Keratinocyte (primary cell): ENCODE data around the gene PHACTR2. TPM values are rescaled to one million over a fixed set of nuclear protein-coding genes. Genes with fewer than 3 reads are reported as not detected.

Experiments
- DNase-seq: peaks from one replicate; pipeline ENCODE4 v3.0.0-alpha.2; 2011; ENCODE audit warnings: low read depth, missing footprints, low spot score
- FAIRE-seq: peaks from 2 replicates; lab custom pipeline; 2011; peaks lifted over from hg19 to GRCh38; lab: Jason Lieb, UNC
- H2AFZ ChIP-seq: 2 replicates; pipeline ENCODE4 v1.6.0; 2012; ENCODE audit warnings: low read length, control low read depth, inconsistent platforms; ENCODE audit not compliant: control insufficient read depth
- H3K27ac ChIP-seq: 2 replicates; pipeline ENCODE4 v1.5.1; 2011; ENCODE audit warnings: low read length; ENCODE audit not compliant: control insufficient read depth, insufficient read depth
- H3K27me3 ChIP-seq: 3 replicates; pipeline ENCODE4 v1.6.0; 2011; ENCODE audit warnings: low read length; ENCODE audit not compliant: control insufficient read depth, insufficient read depth; ENCODE audit errors: extremely low read depth
- H3K36me3 ChIP-seq, 2 experiments: 2 replicates in 1 of 2; 3 replicates in 1 of 2; pipeline ENCODE4 v1.5.1; 2011; ENCODE audit warnings: low read length in 2 of 2, mild to moderate bottlenecking in 1 of 2; ENCODE audit not compliant: control insufficient read depth in 2 of 2, insufficient read depth in 2 of 2; ENCODE audit errors: extremely low read depth in 1 of 2
- H3K4me1 ChIP-seq: 3 replicates; pipeline ENCODE4 v1.5.1; 2011; ENCODE audit warnings: low read length; ENCODE audit not compliant: control insufficient read depth, insufficient read depth; ENCODE audit errors: extremely low read depth
- H3K4me2 ChIP-seq: 3 replicates; pipeline ENCODE4 v1.6.0; 2011; ENCODE audit warnings: low read depth, low read length; ENCODE audit not compliant: control insufficient read depth, insufficient read depth; ENCODE audit errors: extremely low read depth
- H3K4me3 ChIP-seq, 3 experiments: fragments of 200-600 bp in 1 of 3; sonication (generic) in 1 of 3; 2 replicates in 2 of 3; 3 replicates in 1 of 3; pipeline ENCODE4 v1.5.1; 2011 to 2016; ENCODE audit warnings: low read length in 3 of 3, mild to moderate bottlenecking in 3 of 3, control low read depth in 2 of 3, inconsistent platforms in 1 of 3, low read depth in 1 of 3, mixed read lengths in 1 of 3, mixed run types in 1 of 3, moderate library complexity in 1 of 3; ENCODE audit not compliant: control insufficient read depth in 2 of 3, insufficient read depth in 2 of 3; ENCODE audit errors: extremely low read depth in 1 of 3
- H3K79me2 ChIP-seq: 2 replicates; pipeline ENCODE4 v1.6.0; 2012; ENCODE audit warnings: low read length; ENCODE audit not compliant: control insufficient read depth, insufficient read depth
- H3K9ac ChIP-seq: 3 replicates; pipeline ENCODE4 v1.6.0; 2011; ENCODE audit warnings: low read length; ENCODE audit not compliant: control insufficient read depth, insufficient read depth; ENCODE audit errors: extremely low read depth
- H3K9me1 ChIP-seq: 3 replicates; pipeline ENCODE4 v1.6.0; 2011; ENCODE audit warnings: low read length; ENCODE audit not compliant: control insufficient read depth, insufficient read depth; ENCODE audit errors: extremely low read depth
- H3K9me3 ChIP-seq: 2 replicates; pipeline ENCODE4 v1.5.1; 2012; ENCODE audit warnings: low read depth, low read length; ENCODE audit not compliant: control insufficient read depth
- H4K20me1 ChIP-seq: 3 replicates; pipeline ENCODE4 v1.6.0; 2011; ENCODE audit warnings: low read length; ENCODE audit not compliant: control insufficient read depth, insufficient read depth; ENCODE audit errors: extremely low read depth
- EZH2 ChIP-seq: IDR thresholded peaks from one replicate; pipeline ENCODE4 v1.6.1; 2012; ENCODE audit warnings: inconsistent platforms, mild to moderate bottlenecking, low read length, moderate library complexity
- dilution Hi-C: fragments of 300-500 bp; cut with MboI; formaldehyde crosslinking; loops from one replicate; pipeline ENCODE4 v1.7.0; 2020; ENCODE audit warnings: low sequenced_read_pairs; ENCODE audit not compliant: extremely low pct_ligation_motif_present
- polyA plus RNA-seq, 5 experiments: library from polyadenylated mRNA; depleted of rRNA in 3 of 5; stranded (reverse) in 3 of 5; stranded (forward) in 1 of 5; unstranded in 1 of 5; fragments of >200 nt; gene quantifications; 1 replicate in 1 of 5; 2 replicates in 3 of 5; 3 replicates in 1 of 5; pipeline versions ENCODE4 v1.2.1 to v1.2.3, GENCODE V29; 2011 to 2012; ENCODE audit warnings: missing spikeins in 2 of 5, low read depth in 1 of 5, low replicate concordance in 1 of 5
- TF ChIP-seq, protein P1 (sequence below), 3 experiments: IDR thresholded peaks in 1 of 3; conservative IDR thresholded peaks in 1 of 3; optimal IDR thresholded peaks in 1 of 3; 2 replicates in 2 of 3; 3 replicates in 1 of 3; pipeline versions ENCODE3 to v1.5.1; 2011; ENCODE audit warnings: low read length in 3 of 3, mild to moderate bottlenecking in 3 of 3, moderate library complexity in 2 of 3, control low read depth in 1 of 3, inconsistent platforms in 1 of 3; ENCODE audit not compliant: insufficient read depth in 2 of 3; ENCODE audit errors: extremely low read depth in 1 of 3

Gene PHACTR2
- polyA plus RNA-seq, 1 donor (not counting 4 experiments of a cell fraction or from before 2014, with no cell fraction given): 9.4 TPM

DNA sequence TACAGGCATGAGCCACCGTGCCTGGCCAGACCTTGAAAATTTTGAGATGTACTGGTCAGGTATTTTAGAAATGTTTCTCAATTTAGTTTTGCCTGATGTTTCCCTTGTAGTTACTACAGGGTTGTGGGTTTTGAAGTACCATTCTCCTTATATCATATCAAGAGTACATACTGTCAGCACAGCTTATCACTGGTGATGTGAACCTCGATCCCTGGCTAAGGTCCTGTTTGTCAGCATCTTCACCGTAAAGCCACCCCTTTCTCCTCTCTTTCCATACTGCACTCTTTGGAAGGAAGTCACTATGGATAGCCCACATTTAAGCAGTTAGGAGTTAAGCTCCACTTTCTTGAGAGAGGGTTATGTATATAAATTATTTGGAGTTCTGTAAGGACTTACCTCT is 27.8 kb downstream of the PHACTR2 start:
- Histone ChIP-seq H3K27me3 (no peaks in the 10 kb centered on the region), H2AFZ (no peak overlapping the region), H3K79me2 (peaks cover 12% of the 10 kb centered on the region), H3K9me1 (peaks cover 2% of the 10 kb centered on the region), H3K4me1 (no peaks in the 10 kb centered on the region), H3K27ac (no peak overlapping the region), H3K4me2 (no peak overlapping the region), H3K9me3 (no peaks in the 10 kb centered on the region), H3K36me3 (no peaks in the 10 kb centered on the region), H3K4me3 (no peak overlapping the region), H4K20me1 (peaks cover 8% of the 10 kb centered on the region), H3K9ac (no peak overlapping the region)
- DNase-seq (no peak), FAIRE-seq (no peak)
- dilution Hi-C loops: no loop called here
- TF ChIP-seq EZH2: no peak
- TF ChIP-seq, protein P1, sequence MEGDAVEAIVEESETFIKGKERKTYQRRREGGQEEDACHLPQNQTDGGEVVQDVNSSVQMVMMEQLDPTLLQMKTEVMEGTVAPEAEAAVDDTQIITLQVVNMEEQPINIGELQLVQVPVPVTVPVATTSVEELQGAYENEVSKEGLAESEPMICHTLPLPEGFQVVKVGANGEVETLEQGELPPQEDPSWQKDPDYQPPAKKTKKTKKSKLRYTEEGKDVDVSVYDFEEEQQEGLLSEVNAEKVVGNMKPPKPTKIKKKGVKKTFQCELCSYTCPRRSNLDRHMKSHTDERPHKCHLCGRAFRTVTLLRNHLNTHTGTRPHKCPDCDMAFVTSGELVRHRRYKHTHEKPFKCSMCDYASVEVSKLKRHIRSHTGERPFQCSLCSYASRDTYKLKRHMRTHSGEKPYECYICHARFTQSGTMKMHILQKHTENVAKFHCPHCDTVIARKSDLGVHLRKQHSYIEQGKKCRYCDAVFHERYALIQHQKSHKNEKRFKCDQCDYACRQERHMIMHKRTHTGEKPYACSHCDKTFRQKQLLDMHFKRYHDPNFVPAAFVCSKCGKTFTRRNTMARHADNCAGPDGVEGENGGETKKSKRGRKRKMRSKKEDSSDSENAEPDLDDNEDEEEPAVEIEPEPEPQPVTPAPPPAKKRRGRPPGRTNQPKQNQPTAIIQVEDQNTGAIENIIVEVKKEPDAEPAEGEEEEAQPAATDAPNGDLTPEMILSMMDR (optimal IDR thresholded peaks at IDR 0.05 in 1 of 3, IDR thresholded peaks at IDR 0.05 in 1 of 3, conservative IDR thresholded peaks at IDR 0.05 in 1 of 3; ENCODE audit: extremely low read depth in 1 of 3, insufficient read depth in 2 of 3, low read length in 3 of 3): no peak

DNA sequence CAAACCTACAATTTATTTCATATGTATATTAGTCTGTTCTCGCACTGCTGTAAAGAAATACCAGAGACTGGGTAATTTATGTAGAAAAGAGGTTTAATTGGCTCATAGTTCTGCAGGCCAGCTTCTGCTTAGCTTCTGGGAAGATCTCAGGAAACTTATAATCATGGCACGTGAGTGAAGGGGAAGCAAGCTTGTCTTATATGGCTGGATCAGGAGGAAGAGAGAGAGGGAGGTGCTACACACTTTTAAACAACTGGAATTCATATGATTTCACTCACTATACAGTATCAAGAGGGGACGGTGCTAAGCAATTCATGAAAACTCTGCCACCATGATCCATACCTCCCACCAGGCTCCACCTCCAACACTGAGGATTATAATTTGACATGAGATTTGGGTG is 29.9 kb downstream of the PHACTR2 start:
- dilution Hi-C loops: no loop called here
- Histone ChIP-seq H3K27me3 (no peaks in the 10 kb centered on the region), H2AFZ (no peak overlapping the region), H3K4me3 (no peak overlapping the region), H3K9ac (no peak overlapping the region), H3K4me1 (no peaks in the 10 kb centered on the region), H3K4me2 (no peak overlapping the region), H3K9me1 (peaks cover 2% of the 10 kb centered on the region), H4K20me1 (peaks cover 4% of the 10 kb centered on the region), H3K9me3 (no peaks in the 10 kb centered on the region), H3K79me2 (peaks cover 10% of the 10 kb centered on the region), H3K36me3 (no peaks in the 10 kb centered on the region), H3K27ac (no peak overlapping the region)
- FAIRE-seq: no peak
- no peak for DNase-seq
- TF ChIP-seq, protein P1 (optimal IDR thresholded peaks at IDR 0.05 in 1 of 3, IDR thresholded peaks at IDR 0.05 in 1 of 3, conservative IDR thresholded peaks at IDR 0.05 in 1 of 3; ENCODE audit: extremely low read depth in 1 of 3, insufficient read depth in 2 of 3, low read length in 3 of 3): no peak
- no peak for TF ChIP-seq EZH2
